GM10266 (cell line): ENCODE data around the gene ZNF829.

Source experiments
- DNase-seq: peaks from one replicate; pipeline ENCODE4 v3.0.0; 2012; ENCODE audit errors: extremely low spot score
- CTCF ChIP-seq: IDR thresholded peaks from 2 replicates; pipeline ENCODE4 v1.5.1; 2012; ENCODE audit warnings: mild to moderate bottlenecking, low read depth; ENCODE audit not compliant: control insufficient read depth, insufficient read depth; ENCODE audit errors: missing control alignments

The ZNF829 gene

GRCh38 chr19:36851898-36852297, 64.2 kb downstream of the ZNF829 start:
- DNase-seq, result no peak
- no peak for TF ChIP-seq CTCF

- no peak for TF ChIP-seq CTCF
- peak; percentile 82 for DNase-seq
These were observed 65.3 kb downstream of the ZNF829 start, which contains the start of gene ZNF345 for GRCh38 chr19:36850559-36851442. TSS of gene ZNF345 (plus strand) at chr19:36850876. CDS start at chr19:36876831, 25,955 bp downstream.

DNA sequence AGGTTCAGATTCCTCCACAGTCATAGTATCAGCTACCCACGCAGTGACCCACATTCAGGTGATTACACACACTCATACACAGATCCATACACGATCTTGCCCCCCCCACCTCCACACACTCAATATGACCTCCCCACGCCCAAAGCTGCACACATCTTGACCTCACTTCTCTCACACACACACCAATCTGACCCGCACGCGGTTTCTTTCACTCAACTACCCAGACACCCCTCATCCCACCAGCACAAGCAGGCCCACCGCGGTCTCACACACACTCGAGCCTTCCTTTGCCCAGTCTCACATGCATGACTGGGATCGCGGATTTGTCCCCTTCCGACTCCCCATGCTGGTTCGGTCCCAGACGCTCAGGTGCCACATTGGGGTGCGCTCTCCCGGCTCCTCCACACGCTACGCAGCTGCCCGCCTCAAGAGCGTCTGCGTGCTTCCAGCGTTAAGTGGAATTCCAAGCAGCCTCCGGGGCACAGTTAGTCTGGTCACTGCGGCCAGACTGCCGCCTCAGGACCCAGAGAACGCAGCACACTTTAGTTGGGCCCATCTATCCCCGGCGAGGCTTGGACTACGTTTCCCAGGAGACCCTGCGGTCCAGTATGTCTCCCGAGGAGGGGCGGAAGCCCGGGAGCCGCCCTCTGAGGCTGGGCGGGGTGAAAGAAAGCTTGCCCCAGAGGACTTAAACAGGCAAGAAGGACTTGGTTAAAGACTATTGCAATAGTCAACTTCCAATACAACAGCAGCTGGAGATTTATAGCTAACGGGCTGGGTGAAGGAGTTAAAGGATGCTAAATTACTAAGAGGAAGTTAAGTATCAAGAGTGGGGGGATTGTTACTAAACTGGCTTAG, 66.2 kb downstream of the ZNF829 start:
- TF ChIP-seq CTCF, result no peak
- DNase-seq, result peak; percentile 81

- no peak for TF ChIP-seq CTCF
- DNase-seq, result no peak
These were observed 68.1 kb downstream of the ZNF829 start for GRCh38 chr19:36847968-36848367.

- no peak for TF ChIP-seq CTCF
- DNase-seq, result no peak
These were observed 77.2 kb downstream of the ZNF829 start for GRCh38 chr19:36838784-36839324.
